ENCODE measurements around the gene CTDSPL. TPM values are rescaled to one million over a fixed set of nuclear protein-coding genes. Genes with fewer than 3 reads are reported as not detected.

CTDSPL gene
- total and polyA plus RNA-seq, 7 experiments from 2014 or later = 0.15 to 5.6 (median 1.7) TPM

DNA sequence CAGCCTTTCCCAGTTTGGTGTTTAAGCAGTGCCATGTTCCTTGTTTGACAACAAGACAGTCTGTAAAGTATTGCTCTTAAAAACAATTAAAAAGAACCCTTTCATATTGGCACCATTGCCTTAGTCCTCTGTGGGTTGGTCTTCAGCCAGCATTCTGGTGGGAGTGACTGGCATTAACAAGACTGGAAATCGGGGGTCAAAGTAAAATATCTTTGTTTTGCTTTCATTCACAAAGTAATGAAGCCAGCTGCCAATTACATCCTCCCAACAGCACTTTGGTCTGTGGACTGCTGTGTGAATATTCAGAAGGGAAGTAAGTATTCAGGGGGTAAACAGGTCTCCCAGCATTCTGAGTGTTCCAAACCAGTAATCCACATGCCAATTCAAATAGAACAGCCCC lies 120.7 kb downstream of the CTDSPL start:
- CTCF ChIA-PET = interaction anchor here (0.6 to 1.5 kb wide), 2 partner anchors 16 to 208 kb away, joined by 3 to 4 read pairs; no protein-coding TSS in a partner anchor
- H3K27me3 Mint-ChIP-seq = no peaks in the 10 kb centered on the region
- no peak for ATAC-seq

DNA sequence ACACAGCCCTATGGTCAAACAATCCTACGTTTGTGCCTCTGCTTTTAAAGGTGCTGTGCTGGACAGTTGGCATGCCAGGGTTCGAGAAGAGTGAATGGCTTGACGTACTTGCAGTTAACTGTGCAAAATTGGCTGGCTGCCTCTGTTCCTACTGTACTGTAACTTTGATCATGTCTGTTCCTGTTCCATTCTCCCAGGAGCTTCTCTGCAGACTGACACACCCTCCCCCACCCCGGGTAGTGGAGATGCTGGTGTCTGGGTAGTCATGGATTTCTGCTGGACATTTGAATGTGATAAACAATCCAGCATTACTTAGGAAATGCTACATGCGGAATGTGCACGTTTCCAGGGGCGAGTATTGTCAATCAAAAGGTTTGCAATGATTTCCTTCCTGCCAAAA lies 122.4 kb downstream of the CTDSPL start:
- Mint-ChIP-seq H3K9me3 (no peaks in the 10 kb centered on the region), H3K27me3 (no peaks in the 10 kb centered on the region), H3K4me1 (peaks cover 0 to 7% (median 0%) of the 10 kb centered on the region in 7 donors), H3K36me3 (no peaks in the 10 kb centered on the region), H3K4me3 (no peak overlapping the region), H3K27ac (no peak overlapping the region)
- Histone ChIP-seq H3K4me3 (ENCODE audit: low read length) (no peak overlapping the region), H3K36me3 (ENCODE audit: control insufficient read depth in 2 of 3, insufficient read depth in 3 of 3, low read length in 3 of 3) (no peaks in the 10 kb centered on the region), H3K27me3 (ENCODE audit: control insufficient read depth in 2 of 2, insufficient read depth in 2 of 2, low read length in 2 of 2) (no peaks in the 10 kb centered on the region), H3K4me1 (ENCODE audit: control insufficient read depth in 2 of 2, insufficient read depth in 2 of 2, low read length in 2 of 2) (no peaks in the 10 kb centered on the region), H3K27ac (ENCODE audit: low read depth, low read length) (no peak overlapping the region), H3K9me3 (ENCODE audit: control insufficient read depth in 2 of 3, low read length in 3 of 3) (no peaks in the 10 kb centered on the region)
- no peak for ATAC-seq
- intact Hi-C loops (cut with micrococcal nuclease) = no loop called here
- ChIA-PET CTCF (interaction anchor here (2.1 kb wide), 1 partner anchor 13 kb away, joined by 4 read pairs; no protein-coding TSS in a partner anchor), POLR2A (interaction anchor here (0.5 kb wide), 1 partner anchor 142 kb away, joined by 3 read pairs; no protein-coding TSS in a partner anchor)
- DNase-seq = no peak

More for the DNA sequence above, 120.7 kb downstream of the CTDSPL start:
- no peak overlapping the region for H3K4me3 ChIP-seq (ENCODE audit: low read length)
- no peaks in the 10 kb centered on the region for H3K27me3 ChIP-seq (ENCODE audit: control insufficient read depth in 2 of 2, insufficient read depth in 2 of 2, low read length in 2 of 2)
- Mint-ChIP-seq H3K9me3 (no peaks in the 10 kb centered on the region), H3K4me3 (no peak overlapping the region), H3K27ac (no peak overlapping the region), H3K4me1 (peaks cover 0 to 1% (median 0%) of the 10 kb centered on the region in 7 donors), H3K36me3 (no peaks in the 10 kb centered on the region)
- no peaks in the 10 kb centered on the region for H3K4me1 ChIP-seq (ENCODE audit: control insufficient read depth in 2 of 2, insufficient read depth in 2 of 2, low read length in 2 of 2)
- intact Hi-C loops (cut with micrococcal nuclease) = no loop called here
- H3K9me3 ChIP-seq (ENCODE audit: control insufficient read depth in 2 of 3, low read length in 3 of 3) = no peaks in the 10 kb centered on the region
- H3K27ac ChIP-seq (ENCODE audit: low read depth, low read length) = no peak overlapping the region
- no peaks in the 10 kb centered on the region for H3K36me3 ChIP-seq (ENCODE audit: control insufficient read depth in 2 of 3, insufficient read depth in 3 of 3, low read length in 3 of 3)
- POLR2A ChIA-PET = no interaction called here
- DNase-seq = no peak

DNA sequence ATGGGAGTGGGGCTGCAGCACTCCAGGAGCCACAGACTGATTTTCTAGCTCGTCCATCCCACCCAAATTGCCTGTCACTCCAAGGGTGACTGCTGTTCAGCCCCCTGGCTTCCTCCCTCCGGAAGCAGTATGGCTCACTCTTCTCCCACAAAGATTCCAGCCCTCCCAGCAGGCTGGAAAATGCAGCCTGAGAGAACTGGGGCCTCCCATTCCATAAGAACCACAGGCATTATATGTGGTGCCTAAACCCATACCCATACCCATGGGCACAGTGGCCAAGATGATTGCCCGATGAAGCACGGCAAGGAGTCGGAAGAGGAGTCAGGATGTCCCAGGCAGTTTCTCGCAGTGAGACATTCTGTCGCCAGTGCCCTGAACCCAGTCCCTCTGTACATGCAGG lies 122.9 kb downstream of the CTDSPL start:
- Mint-ChIP-seq H3K4me3 (no peak overlapping the region), H3K9me3 (no peaks in the 10 kb centered on the region), H3K27ac (no peak overlapping the region), H3K27me3 (no peaks in the 10 kb centered on the region), H3K4me1 (peaks cover 0 to 7% (median 0%) of the 10 kb centered on the region in 7 donors), H3K36me3 (no peaks in the 10 kb centered on the region)
- H3K4me1 ChIP-seq (ENCODE audit: control insufficient read depth in 2 of 2, insufficient read depth in 2 of 2, low read length in 2 of 2) = no peaks in the 10 kb centered on the region
- ChIA-PET CTCF (interaction anchor here (1.4 to 2.1 kb wide), 2 partner anchors 10 to 12 kb away, joined by 4 to 6 read pairs; no protein-coding TSS in a partner anchor), POLR2A (no interaction called here)
- no peaks in the 10 kb centered on the region for H3K27me3 ChIP-seq (ENCODE audit: control insufficient read depth in 2 of 2, insufficient read depth in 2 of 2, low read length in 2 of 2)
- H3K9me3 ChIP-seq (ENCODE audit: control insufficient read depth in 2 of 3, low read length in 3 of 3) = no peaks in the 10 kb centered on the region
- intact Hi-C loops (cut with micrococcal nuclease) = no loop called here
- no peak for DNase-seq
- no peak overlapping the region for H3K4me3 ChIP-seq (ENCODE audit: low read length)
- no peak overlapping the region for H3K27ac ChIP-seq (ENCODE audit: low read depth, low read length)
- ATAC-seq = no peak
- no peaks in the 10 kb centered on the region for H3K36me3 ChIP-seq (ENCODE audit: control insufficient read depth in 2 of 3, insufficient read depth in 3 of 3, low read length in 3 of 3)

DNA sequence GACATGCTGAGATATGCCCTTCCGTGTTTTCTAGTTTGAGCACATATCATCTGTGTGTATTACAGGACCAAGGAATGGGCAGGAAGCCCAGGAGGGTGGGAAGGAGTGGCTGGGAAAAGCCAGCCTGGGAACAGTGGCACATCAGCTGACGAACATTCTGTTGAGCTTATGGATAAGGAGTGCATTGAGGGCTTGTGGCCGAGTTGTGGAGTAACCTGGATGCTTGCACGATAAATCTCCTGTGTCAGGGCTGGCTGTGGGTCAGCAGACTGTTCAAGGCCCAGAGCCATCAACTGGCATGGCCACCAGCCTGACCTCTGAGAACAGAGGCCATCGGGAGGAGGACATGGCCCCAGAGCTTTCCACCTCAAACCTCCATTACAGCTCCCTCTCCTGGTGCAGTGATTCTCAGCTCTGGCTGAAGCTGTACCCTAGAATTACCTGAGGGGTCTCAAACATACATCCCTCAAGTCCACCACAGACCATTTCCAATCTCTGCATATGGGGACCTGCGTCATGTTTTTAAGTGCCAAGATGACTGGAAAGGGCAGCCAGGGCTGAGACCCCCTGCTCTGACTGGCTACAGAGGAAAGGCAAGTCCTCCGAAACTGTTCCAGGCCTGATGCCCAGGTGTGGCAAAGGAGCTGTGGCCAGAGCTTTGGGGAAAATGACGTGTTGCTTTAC lies 124.1 kb downstream of the CTDSPL start:
- ChIA-PET POLR2A (no interaction called here), CTCF (interaction anchor here (0.6 to 1.4 kb wide), 2 partner anchors 11 to 120 kb away, joined by 3 to 6 read pairs; no protein-coding TSS in a partner anchor)
- DNase-seq (no peak), ATAC-seq (no peak)
- intact Hi-C loops (cut with micrococcal nuclease) = no loop called here
- Histone ChIP-seq H3K4me1 (ENCODE audit: control insufficient read depth in 2 of 2, insufficient read depth in 2 of 2, low read length in 2 of 2) (no peaks in the 10 kb centered on the region), H3K9me3 (ENCODE audit: control insufficient read depth in 2 of 3, low read length in 3 of 3) (no peaks in the 10 kb centered on the region), H3K27ac (ENCODE audit: low read depth, low read length) (no peak overlapping the region), H3K27me3 (ENCODE audit: control insufficient read depth in 2 of 2, insufficient read depth in 2 of 2, low read length in 2 of 2) (no peaks in the 10 kb centered on the region), H3K4me3 (ENCODE audit: low read length) (no peak overlapping the region), H3K36me3 (ENCODE audit: control insufficient read depth in 2 of 3, insufficient read depth in 3 of 3, low read length in 3 of 3) (no peaks in the 10 kb centered on the region)
- Mint-ChIP-seq H3K4me1 (peaks cover 0 to 7% (median 0%) of the 10 kb centered on the region in 7 donors), H3K27me3 (no peaks in the 10 kb centered on the region), H3K9me3 (no peaks in the 10 kb centered on the region), H3K4me3 (no peak overlapping the region), H3K27ac (peak overlapping the region in 1 of 9 donors; percentile 20), H3K36me3 (no peaks in the 10 kb centered on the region)

DNA sequence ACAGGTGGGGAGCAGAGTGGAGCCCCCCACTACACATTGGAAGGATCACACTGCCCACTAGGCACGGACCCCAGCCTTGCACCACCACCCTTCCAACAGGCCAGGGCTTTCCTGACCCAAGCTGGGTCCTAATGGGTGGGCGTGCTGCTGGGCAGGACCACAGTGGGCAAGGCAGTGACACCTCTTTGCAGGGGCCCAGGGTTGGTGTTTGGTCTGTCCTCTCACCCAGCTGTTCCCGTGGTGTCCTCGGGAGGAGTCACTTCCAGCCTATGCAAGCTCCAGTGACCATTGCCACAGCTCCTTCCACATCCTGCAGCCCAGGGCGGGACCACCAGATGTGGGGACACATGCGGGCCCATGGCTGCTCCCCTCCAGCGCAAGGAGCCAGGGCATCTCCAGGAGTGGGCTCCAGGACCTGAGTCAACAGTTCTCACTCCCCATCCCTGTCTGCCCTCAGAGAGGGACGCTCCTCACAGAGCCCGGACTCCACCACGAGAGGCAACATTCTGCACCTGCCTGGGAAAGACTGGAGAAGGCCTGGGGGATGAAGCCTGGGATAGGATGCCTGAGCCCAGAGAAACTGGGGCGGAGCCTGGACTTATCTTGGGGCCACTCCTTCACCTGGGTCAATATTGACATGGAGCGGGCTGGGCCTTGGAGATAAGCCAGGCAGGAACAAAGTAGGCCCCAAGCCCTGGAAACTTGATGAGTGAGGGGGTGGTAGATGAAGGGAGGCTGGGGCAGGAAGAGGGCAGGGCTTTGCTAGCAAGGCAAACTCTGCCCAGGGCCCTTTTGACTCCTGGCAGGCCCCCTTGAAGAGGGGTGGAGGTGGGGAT lies 125.0 kb downstream of the CTDSPL start:
- Histone ChIP-seq H3K27ac (ENCODE audit: low read depth, low read length) (no peak overlapping the region), H3K4me1 (ENCODE audit: control insufficient read depth in 2 of 2, insufficient read depth in 2 of 2, low read length in 2 of 2) (no peaks in the 10 kb centered on the region), H3K27me3 (ENCODE audit: control insufficient read depth in 2 of 2, insufficient read depth in 2 of 2, low read length in 2 of 2) (no peaks in the 10 kb centered on the region), H3K9me3 (ENCODE audit: control insufficient read depth in 2 of 3, low read length in 3 of 3) (no peaks in the 10 kb centered on the region), H3K4me3 (ENCODE audit: low read length) (no peak overlapping the region), H3K36me3 (ENCODE audit: control insufficient read depth in 2 of 3, insufficient read depth in 3 of 3, low read length in 3 of 3) (no peaks in the 10 kb centered on the region)
- Mint-ChIP-seq H3K4me3 (no peak overlapping the region), H3K27me3 (no peaks in the 10 kb centered on the region), H3K36me3 (no peaks in the 10 kb centered on the region), H3K9me3 (no peaks in the 10 kb centered on the region), H3K27ac (no peak overlapping the region), H3K4me1 (peaks cover 0 to 7% (median 0%) of the 10 kb centered on the region in 7 donors)
- DNase-seq = no peak
- intact Hi-C loops (cut with micrococcal nuclease) = no loop called here
- no peak for ATAC-seq
- ChIA-PET POLR2A (no interaction called here), CTCF (interaction anchor here (0.6 kb wide), 1 partner anchor 121 kb away, joined by 3 read pairs; no protein-coding TSS in a partner anchor)

DNA sequence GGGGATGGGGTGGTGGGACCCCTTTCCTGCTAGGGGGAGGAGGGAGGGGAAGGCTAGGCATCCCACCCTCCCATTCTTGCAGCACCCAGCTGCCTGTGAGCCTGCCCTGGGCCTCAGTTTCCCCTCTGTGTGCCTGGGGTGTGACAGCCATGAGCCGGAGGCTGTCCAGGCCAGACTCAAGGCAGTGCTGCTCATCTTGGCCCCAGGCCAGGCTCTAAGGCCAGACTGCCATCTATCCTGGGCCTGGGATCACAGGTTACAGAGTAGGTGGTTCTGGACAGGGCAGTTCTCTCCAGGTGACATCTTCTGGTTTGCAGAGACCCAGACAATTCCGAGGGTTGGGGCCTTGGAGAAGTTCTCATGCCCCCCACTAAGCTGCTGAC lies 125.6 kb downstream of the CTDSPL start:
- intact Hi-C loops (cut with micrococcal nuclease) = no loop called here

More for the DNA sequence above, 125.6 kb downstream of the CTDSPL start:
- Histone ChIP-seq H3K27me3 (ENCODE audit: control insufficient read depth in 2 of 2, insufficient read depth in 2 of 2, low read length in 2 of 2) (no peaks in the 10 kb centered on the region), H3K36me3 (ENCODE audit: control insufficient read depth in 2 of 3, insufficient read depth in 3 of 3, low read length in 3 of 3) (no peaks in the 10 kb centered on the region), H3K27ac (ENCODE audit: low read depth, low read length) (no peak overlapping the region), H3K4me3 (ENCODE audit: low read length) (no peak overlapping the region), H3K4me1 (ENCODE audit: control insufficient read depth in 2 of 2, insufficient read depth in 2 of 2, low read length in 2 of 2) (no peaks in the 10 kb centered on the region), H3K9me3 (ENCODE audit: control insufficient read depth in 2 of 3, low read length in 3 of 3) (no peaks in the 10 kb centered on the region)
- Mint-ChIP-seq H3K27me3 (no peaks in the 10 kb centered on the region), H3K4me3 (no peak overlapping the region), H3K36me3 (no peaks in the 10 kb centered on the region), H3K9me3 (no peaks in the 10 kb centered on the region), H3K27ac (no peak overlapping the region), H3K4me1 (peaks cover 0 to 7% (median 3%) of the 10 kb centered on the region in 7 donors)
- ChIA-PET POLR2A (no interaction called here), CTCF (interaction anchor here (0.6 kb wide), 1 partner anchor 180 kb away, joined by 5 read pairs; no protein-coding TSS in a partner anchor)
- no peak for DNase-seq
- no peak for ATAC-seq
